SK-N-MC (cell line): Measurements from ENCODE around the gene DNAH8.

Experiments used
- DNase-seq: peaks from one replicate; pipeline ENCODE4 v3.0.0-alpha.2; 2011; ENCODE audit warnings: low read depth, low spot score
- H3K27ac ChIP-seq: fragments of 200-600 bp; sonication (generic); 2 replicates; pipeline ENCODE4 v1.5.1; 2016; ENCODE audit warnings: mixed run types
- H3K36me3 ChIP-seq: fragments of 200-600 bp; sonication (generic); 2 replicates; pipeline ENCODE4 v1.6.1; 2017; ENCODE audit warnings: antibody characterized with exemption, low read length, mixed read lengths; ENCODE audit not compliant: insufficient read depth
- H3K4me3 ChIP-seq: fragments of 200-600 bp; sonication (generic); 2 replicates; pipeline ENCODE4 v1.5.1; 2016
- H3K9ac ChIP-seq: fragments of 200-600 bp; sonication (generic); 2 replicates; pipeline ENCODE4 v1.8.0; 2017; ENCODE audit warnings: mixed run types, mixed read lengths; ENCODE audit not compliant: insufficient read length
- H3K9me3 ChIP-seq: fragments of 200-600 bp; sonication (generic); 2 replicates; pipeline ENCODE4 v1.6.1; 2017; ENCODE audit warnings: low read depth, mild to moderate bottlenecking, antibody characterized with exemption, low read length, moderate library complexity, mixed read lengths
- EZH2 ChIP-seq: fragments of 200-600 bp; sonication (generic); IDR thresholded peaks from one replicate; pipeline ENCODE4 v1.6.1; 2017; ENCODE audit warnings: antibody characterized with exemption
- FOXP2 ChIP-seq: optimal IDR thresholded peaks from 2 replicates; pipeline ENCODE3; 2011; ENCODE audit warnings: mild to moderate bottlenecking, moderate library complexity; ENCODE audit not compliant: insufficient read depth; ENCODE audit errors: extremely low read length, control extremely low read depth
- POLR2AphosphoS5 ChIP-seq: IDR thresholded peaks from 2 replicates; pipeline ENCODE4 v1.6.1; 2012; ENCODE audit warnings: mild to moderate bottlenecking, low read depth, low read length, borderline replicate concordance

DNAH8 gene

GRCh38 chr6:38845931-38846330 lies 130.8 kb downstream of the DNAH8 start:
- TF ChIP-seq EZH2: no peak
- no peak for TF ChIP-seq POLR2AphosphoS5
- TF ChIP-seq FOXP2: no peak

GRCh38 chr6:38846361-38846760 lies 131.2 kb downstream of the DNAH8 start:
- Histone ChIP-seq H3K9ac (no peak overlapping the region), H3K36me3 (no peaks in the 10 kb centered on the region), H3K9me3 (no peaks in the 10 kb centered on the region), H3K4me3 (no peak overlapping the region), H3K27ac (no peak overlapping the region)
- DNase-seq: no peak
- TF ChIP-seq POLR2AphosphoS5 (no peak), EZH2 (no peak), FOXP2 (no peak)

More at GRCh38 chr6:38845931-38846330, 130.8 kb downstream of the DNAH8 start:
- Histone ChIP-seq H3K27ac (no peak overlapping the region), H3K4me3 (no peak overlapping the region), H3K9me3 (no peaks in the 10 kb centered on the region), H3K36me3 (no peaks in the 10 kb centered on the region), H3K9ac (no peak overlapping the region)
- DNase-seq: no peak

DNA sequence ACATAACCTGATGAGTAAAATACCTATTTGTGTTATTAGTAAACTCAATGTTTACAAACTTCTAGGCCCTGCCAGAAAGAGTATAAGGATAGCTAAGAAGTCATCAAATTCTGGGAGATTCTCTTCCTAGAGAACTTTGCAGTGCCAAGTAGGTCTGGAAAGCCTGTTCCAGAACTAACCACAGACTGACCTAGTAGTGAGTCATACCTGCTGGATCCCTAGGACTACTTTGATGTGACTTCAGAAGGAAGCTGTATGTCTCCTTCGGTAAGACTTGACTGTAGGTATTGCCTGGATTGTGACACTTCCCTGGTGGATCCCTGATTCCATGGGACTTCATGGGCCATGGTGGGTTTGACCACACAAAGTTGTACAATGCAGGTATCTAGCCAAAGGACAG lies 131.7 kb downstream of the DNAH8 start:
- Histone ChIP-seq H3K36me3 (no peaks in the 10 kb centered on the region), H3K9me3 (no peaks in the 10 kb centered on the region), H3K4me3 (no peak overlapping the region), H3K27ac (no peak overlapping the region), H3K9ac (no peak overlapping the region)
- no peak for DNase-seq
- no peak for TF ChIP-seq POLR2AphosphoS5
- no peak for TF ChIP-seq EZH2
- no peak for TF ChIP-seq FOXP2

- Histone ChIP-seq H3K9ac (no peak overlapping the region), H3K9me3 (no peaks in the 10 kb centered on the region)
- no peak for DNase-seq
Measured at GRCh38 chr6:38847497-38847896, 132.4 kb downstream of the DNAH8 start.

GRCh38 chr6:38848760-38849159 lies 133.6 kb downstream of the DNAH8 start:
- DNase-seq: no peak
- TF ChIP-seq FOXP2: no peak
- no peak for TF ChIP-seq POLR2AphosphoS5
- no peak for TF ChIP-seq EZH2
- Histone ChIP-seq H3K4me3 (no peak overlapping the region), H3K27ac (no peak overlapping the region), H3K36me3 (no peaks in the 10 kb centered on the region), H3K9ac (no peak overlapping the region), H3K9me3 (no peaks in the 10 kb centered on the region)

More at GRCh38 chr6:38847497-38847896, 132.4 kb downstream of the DNAH8 start:
- Histone ChIP-seq H3K4me3 (no peak overlapping the region), H3K36me3 (no peaks in the 10 kb centered on the region), H3K27ac (no peak overlapping the region)
- TF ChIP-seq EZH2 (no peak), POLR2AphosphoS5 (no peak), FOXP2 (no peak)

DNA sequence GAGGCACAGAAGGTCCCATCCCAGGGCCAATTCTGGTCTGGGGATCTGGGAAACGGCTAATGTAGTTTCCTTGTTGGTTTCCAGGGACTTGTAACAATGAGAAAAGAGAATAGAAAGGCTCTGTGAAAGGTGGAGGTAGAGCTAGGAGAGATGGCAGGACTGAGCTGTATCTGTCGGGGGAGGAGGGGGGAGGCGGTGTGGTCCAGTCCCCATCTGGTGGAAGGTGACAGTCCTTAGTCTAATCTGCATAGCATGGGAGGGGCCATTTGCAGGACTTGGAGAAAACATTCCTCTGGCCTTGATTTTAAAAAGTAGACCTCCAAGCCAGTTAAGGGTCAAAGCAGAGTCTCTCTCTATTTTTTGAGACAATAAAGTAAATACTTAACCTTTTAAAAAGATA lies 137.1 kb downstream of the DNAH8 start:
- TF ChIP-seq EZH2 (no peak), POLR2AphosphoS5 (no peak), FOXP2 (no peak)
- Histone ChIP-seq H3K36me3 (no peaks in the 10 kb centered on the region), H3K4me3 (no peak overlapping the region), H3K9me3 (no peaks in the 10 kb centered on the region), H3K27ac (no peak overlapping the region), H3K9ac (no peak overlapping the region)
- no peak for DNase-seq

GRCh38 chr6:38853236-38853635 lies 138.1 kb downstream of the DNAH8 start:
- no peak overlapping the region for H3K27ac ChIP-seq
- H3K9me3 ChIP-seq: no peaks in the 10 kb centered on the region
- H3K36me3 ChIP-seq: no peaks in the 10 kb centered on the region
- TF ChIP-seq EZH2 (no peak), POLR2AphosphoS5 (no peak), FOXP2 (no peak)
- DNase-seq: no peak
- H3K9ac ChIP-seq: no peak overlapping the region
- H3K4me3 ChIP-seq: no peak overlapping the region

DNA sequence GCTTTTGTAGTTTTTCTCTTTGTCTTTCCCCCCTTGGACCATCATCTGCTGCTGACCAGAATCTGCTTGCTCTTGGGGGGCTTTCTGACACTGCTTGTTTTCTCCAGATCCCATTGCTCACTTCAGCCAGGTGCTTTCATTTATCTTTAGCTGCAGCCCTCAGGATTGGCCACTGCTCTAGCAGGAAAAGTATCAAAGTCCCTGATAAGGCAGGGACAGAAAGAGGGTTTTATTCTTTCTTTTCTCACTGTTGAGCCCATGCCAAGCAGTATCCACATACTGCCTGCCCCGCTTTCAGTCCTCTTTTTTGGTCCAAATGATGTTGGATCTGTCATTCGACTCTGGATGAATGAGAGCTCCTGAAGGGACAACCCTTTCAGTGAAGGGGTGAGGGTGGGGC lies 141.4 kb downstream of the DNAH8 start:
- Histone ChIP-seq H3K4me3 (no peak overlapping the region), H3K9me3 (no peaks in the 10 kb centered on the region), H3K9ac (no peak overlapping the region), H3K27ac (no peak overlapping the region), H3K36me3 (no peaks in the 10 kb centered on the region)
- no peak for DNase-seq
- TF ChIP-seq FOXP2 (no peak), POLR2AphosphoS5 (no peak), EZH2 (no peak)

- no peak for TF ChIP-seq EZH2
- no peak for DNase-seq
- Histone ChIP-seq H3K4me3 (no peak overlapping the region), H3K27ac (no peak overlapping the region), H3K36me3 (no peaks in the 10 kb centered on the region), H3K9ac (no peak overlapping the region), H3K9me3 (no peaks in the 10 kb centered on the region)
Measured at GRCh38 chr6:38857815-38858214, 142.7 kb downstream of the DNAH8 start.
